SK-N-SH (cell line): ENCODE data around the gene PROK2. TPM values are rescaled to one million over a fixed set of nuclear protein-coding genes. Genes with fewer than 3 reads are reported as not detected.

Experiments
- CTCF ChIA-PET: fragments of 300-600, 350-600 bp; formaldehyde crosslinking; extraction: SDS; loops from one replicate; lab custom pipeline; 2021; lab: Yijun Ruan, JAX
- POLR2A ChIA-PET: fragments of 350-600 bp; sonication (Branson Sonifier 250); formaldehyde crosslinking; extraction: SDS; loops from one replicate; lab custom pipeline; 2020; ENCODE audit warnings: antibody characterized with exemption, inconsistent platforms; lab: Yijun Ruan, JAX
- DNase-seq: peaks from one replicate; pipeline ENCODE4 v3.0.0; 2012
- H2AFZ ChIP-seq: fragments of 200-600 bp; sonication (generic); 2 replicates; pipeline ENCODE4 v1.8.1; 2016; ENCODE audit warnings: antibody characterized with exemption, mild to moderate bottlenecking, low read depth
- H3F3A ChIP-seq: fragments of 200-600 bp; sonication (generic); replicated peaks from 2 replicates; pipeline ENCODE3; 2016; ENCODE audit warnings: antibody characterized with exemption, mild to moderate bottlenecking; ENCODE audit not compliant: insufficient read depth
- H3K27ac ChIP-seq, 2 experiments: fragments of 200-500 bp in 1 of 2; fragments of 200-600 bp in 1 of 2; sonication (Bioruptor generic) in 1 of 2; sonication (generic), shearing (Covaris generic) in 1 of 2; 2 replicates each; pipeline versions ENCODE4 v1.5.1 to v1.6.1; 2014 to 2016; ENCODE audit warnings: low read depth in 2 of 2, inconsistent platforms in 1 of 2, low read length in 1 of 2, mild to moderate bottlenecking in 1 of 2, mixed read lengths in 1 of 2
- H3K27me3 ChIP-seq: fragments of 200-600 bp; sonication (generic), shearing (Covaris generic); 2 replicates; pipeline ENCODE4 v1.6.1; 2016; ENCODE audit warnings: mixed run types; ENCODE audit not compliant: insufficient read depth
- H3K36me3 ChIP-seq, 2 experiments: fragments of 200-500 bp in 1 of 2; fragments of 200-600 bp in 1 of 2; sonication (Bioruptor generic) in 1 of 2; sonication (generic) in 1 of 2; replicated peaks in 1 of 2; 2 replicates each; pipeline versions ENCODE3 to v1.5.1; 2014 to 2016; ENCODE audit warnings: low read length in 1 of 2, mild to moderate bottlenecking in 1 of 2; ENCODE audit not compliant: insufficient read depth in 2 of 2, control insufficient read depth in 1 of 2
- H3K4me1 ChIP-seq, 2 experiments: fragments of 200-500 bp in 1 of 2; fragments of 200-600 bp in 1 of 2; sonication (Bioruptor generic) in 1 of 2; sonication (generic), shearing (Covaris generic) in 1 of 2; 2 replicates each; pipeline versions ENCODE4 v1.5.1 to v1.6.1; 2014 to 2016; ENCODE audit warnings: low read depth in 1 of 2, low read length in 1 of 2, mixed run types in 1 of 2; ENCODE audit not compliant: insufficient read depth in 2 of 2, control insufficient read depth in 1 of 2
- H3K4me2 ChIP-seq: fragments of 200-600 bp; sonication (generic), shearing (Covaris generic); 2 replicates; pipeline ENCODE4 v1.6.1; 2017; ENCODE audit warnings: mixed run types
- H3K4me3 ChIP-seq, 2 experiments: fragments of 200-500 bp in 1 of 2; fragments of 200-600 bp in 1 of 2; sonication (Bioruptor generic) in 1 of 2; sonication (generic), shearing (Covaris generic) in 1 of 2; 2 replicates each; pipeline versions ENCODE4 v1.5.1 to v1.8.1; 2014 to 2016; ENCODE audit warnings: low read depth in 2 of 2, inconsistent platforms in 1 of 2, low read length in 1 of 2, mild to moderate bottlenecking in 1 of 2, mixed read lengths in 1 of 2, moderate library complexity in 1 of 2
- H3K79me2 ChIP-seq: fragments of 200-600 bp; sonication (generic); 2 replicates; pipeline ENCODE4 v1.8.1; 2017; ENCODE audit warnings: mild to moderate bottlenecking; ENCODE audit not compliant: insufficient read depth
- H3K9ac ChIP-seq: fragments of 200-600 bp; sonication (generic); 2 replicates; pipeline ENCODE4 v1.6.1; 2017; ENCODE audit warnings: mixed run types
- H3K9me2 ChIP-seq: fragments of 200-600 bp; sonication (generic); 2 replicates; pipeline ENCODE4 v1.6.1; 2017; ENCODE audit warnings: mixed run types
- H3K9me3 ChIP-seq: fragments of 200-600 bp; sonication (generic); 2 replicates; pipeline ENCODE4 v1.6.1; 2017; ENCODE audit warnings: mixed run types, mild to moderate bottlenecking, moderate library complexity
- H4K20me1 ChIP-seq: fragments of 200-600 bp; sonication (generic); 2 replicates; pipeline ENCODE4 v1.6.1; 2017; ENCODE audit warnings: mild to moderate bottlenecking, mixed run types; ENCODE audit not compliant: insufficient read depth
- FOXJ3 ChIP-seq: sonication (generic); formaldehyde crosslinking; IDR thresholded peaks from 2 replicates; pipeline ENCODE4 v1.5.1; 2020; ENCODE audit warnings: mild to moderate bottlenecking, missing genetic modification reagents
- FOXM1 ChIP-seq: IDR thresholded peaks from 2 replicates; pipeline ENCODE4 v1.4.0; 2012; ENCODE audit warnings: low read depth, mild to moderate bottlenecking
- GABPA ChIP-seq: IDR thresholded peaks from 2 replicates; pipeline ENCODE4 v1.4.0; 2012; ENCODE audit warnings: low read depth, mild to moderate bottlenecking
- GATA2 ChIP-seq: sonication (generic); formaldehyde crosslinking; IDR thresholded peaks from 2 replicates; pipeline ENCODE4 v1.5.0; 2020; ENCODE audit warnings: mild to moderate bottlenecking, missing genetic modification reagents
- JUND ChIP-seq: IDR thresholded peaks from 2 replicates; pipeline ENCODE4 v1.4.0; 2012
- MEF2A ChIP-seq: IDR thresholded peaks from 2 replicates; pipeline ENCODE4 v1.4.0; 2012; ENCODE audit warnings: low read depth, borderline replicate concordance
- MXI1 ChIP-seq: IDR thresholded peaks from 2 replicates; pipeline ENCODE4 v1.6.1; 2012; ENCODE audit warnings: mild to moderate bottlenecking, low read depth, low read length, improper control_type of control experiment
- NFIC ChIP-seq: IDR thresholded peaks from 2 replicates; pipeline ENCODE4 v1.4.0; 2012; ENCODE audit warnings: borderline replicate concordance
- NRF1 ChIP-seq: IDR thresholded peaks from 2 replicates; pipeline ENCODE4 v1.6.1; 2012; ENCODE audit warnings: low read depth, mild to moderate bottlenecking, low read length
- RAD21 ChIP-seq: IDR thresholded peaks from 2 replicates; pipeline ENCODE4 v1.6.1; 2012; ENCODE audit warnings: mild to moderate bottlenecking, low read length
- RCOR1 ChIP-seq: fragments of 150-350 bp; IDR thresholded peaks from 2 replicates; pipeline ENCODE4 v1.6.1; 2017; ENCODE audit warnings: antibody characterized with exemption, low read length
- RXRA ChIP-seq: IDR thresholded peaks from 2 replicates; pipeline ENCODE4 v1.4.0; 2012; ENCODE audit warnings: low read depth, mild to moderate bottlenecking, borderline replicate concordance
- TCF12 ChIP-seq: IDR thresholded peaks from 2 replicates; pipeline ENCODE4 v1.4.0; 2012
- TEAD4 ChIP-seq: IDR thresholded peaks from 2 replicates; pipeline ENCODE4 v1.4.0; 2012; ENCODE audit warnings: mild to moderate bottlenecking, borderline replicate concordance; ENCODE audit not compliant: insufficient read depth
- YY1 ChIP-seq: IDR thresholded peaks from 2 replicates; pipeline ENCODE4 v1.4.0; 2012; ENCODE audit warnings: low read depth, mild to moderate bottlenecking
- ZBTB33 ChIP-seq: IDR thresholded peaks from 2 replicates; pipeline ENCODE4 v1.4.0; 2012; ENCODE audit warnings: low read depth, borderline replicate concordance
- WGBS: methylation state at CpG from one replicate; pipeline ENCODE4 v1.1.6; 2017; ENCODE audit warnings: low lambda C conversion rate; 5-methylcytosine and 5-hydroxymethylcytosine counted together
- polyA plus RNA-seq, 3 experiments: library from polyadenylated mRNA; depleted of rRNA; stranded (reverse); fragments of >200 nt; gene quantifications; 2 replicates each; pipeline ENCODE4 v1.2.3, GENCODE V29; 2012
- TF ChIP-seq, protein P1 (sequence below): fragments of 150-350 bp; IDR thresholded peaks from 2 replicates; pipeline ENCODE4 v1.6.1; 2017; ENCODE audit warnings: antibody characterized with exemption, low read length, low read depth, borderline replicate concordance
- TF ChIP-seq, protein P2 (sequence below): IDR thresholded peaks from 2 replicates; pipeline ENCODE4 v1.4.0; 2012; ENCODE audit warnings: low read depth, borderline replicate concordance

The PROK2 gene
- polyA plus RNA-seq, 1 of the 3 experiments (the other 2 are of a cell fraction): not detected

DNA sequence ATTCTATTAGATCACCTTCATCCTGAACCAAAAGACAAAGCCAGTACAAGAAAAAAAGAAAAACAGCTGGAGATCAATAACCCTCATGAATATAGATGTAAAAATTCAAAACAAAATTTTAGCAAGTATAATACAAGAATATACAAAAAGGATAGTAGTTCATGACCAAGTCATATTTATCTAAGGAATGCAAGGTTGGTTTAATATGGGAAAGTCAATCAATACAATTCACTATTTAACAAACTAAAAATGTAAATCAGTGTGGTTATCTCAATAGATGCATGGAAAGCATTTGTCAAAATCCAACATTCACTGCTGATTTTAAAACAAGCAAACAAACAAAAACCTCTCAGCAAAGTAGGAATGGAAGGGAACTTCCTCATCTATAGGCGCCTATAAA, 42.3 kb downstream of the PROK2 start:
- Histone ChIP-seq H3K9ac (no peak overlapping the region), H3K27ac (no peak overlapping the region), H3K79me2 (no peaks in the 10 kb centered on the region), H3K9me3 (peaks cover 9% of the 10 kb centered on the region), H3K4me3 (no peak overlapping the region), H4K20me1 (no peaks in the 10 kb centered on the region), H3F3A (no peaks in the 10 kb centered on the region), H3K4me1 (no peaks in the 10 kb centered on the region), H2AFZ (no peak overlapping the region), H3K27me3 (no peaks in the 10 kb centered on the region), H3K9me2 (no peaks in the 10 kb centered on the region), H3K4me2 (no peak overlapping the region), H3K36me3 (no peaks in the 10 kb centered on the region)
- WGBS: 66% methylated on average over 1 of the region's 1 CpG
- ChIA-PET CTCF (no interaction called here), POLR2A (no interaction called here)
- DNase-seq: no peak
- TF ChIP-seq GATA2 (CRISPR knock-in tag): no peak

DNA sequence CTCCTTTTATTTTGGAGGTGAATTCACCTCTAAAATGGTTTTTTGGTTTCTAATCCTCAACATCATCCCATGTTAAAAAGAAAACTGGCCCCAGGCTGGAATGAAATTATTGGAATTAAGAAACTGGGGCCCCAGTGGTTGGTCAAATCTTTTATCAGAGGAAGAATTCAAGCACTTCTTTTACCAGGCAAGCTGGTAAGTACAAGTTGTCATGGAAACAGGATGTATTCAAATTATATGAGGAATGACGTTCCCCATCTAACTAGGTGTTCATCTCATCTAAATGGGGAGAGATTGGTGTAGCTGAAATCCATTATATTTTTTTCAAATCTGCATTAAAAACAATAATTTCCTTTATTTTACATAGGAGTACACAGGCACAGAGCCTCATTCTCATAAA, 50.1 kb downstream of the PROK2 start:
- CTCF ChIA-PET: interaction anchor here (0.8 kb wide), 1 partner anchor 10 kb away, joined by 3 read pairs; no protein-coding TSS in a partner anchor
- Histone ChIP-seq H2AFZ (no peak overlapping the region), H3F3A (no peaks in the 10 kb centered on the region), H3K4me1 (peaks cover 0 to 2% of the 10 kb centered on the region in 2 experiments; a peak in 1 of 4 replicates), H3K4me3 (no peak overlapping the region), H3K9me3 (no peaks in the 10 kb centered on the region), H3K9ac (no peak overlapping the region), H3K79me2 (no peaks in the 10 kb centered on the region), H3K36me3 (no peaks in the 10 kb centered on the region), H4K20me1 (no peaks in the 10 kb centered on the region), H3K4me2 (no peak overlapping the region), H3K27me3 (no peaks in the 10 kb centered on the region), H3K27ac (no peak overlapping the region), H3K9me2 (no peaks in the 10 kb centered on the region)
- POLR2A ChIA-PET: no interaction called here
- TF ChIP-seq, protein P1, sequence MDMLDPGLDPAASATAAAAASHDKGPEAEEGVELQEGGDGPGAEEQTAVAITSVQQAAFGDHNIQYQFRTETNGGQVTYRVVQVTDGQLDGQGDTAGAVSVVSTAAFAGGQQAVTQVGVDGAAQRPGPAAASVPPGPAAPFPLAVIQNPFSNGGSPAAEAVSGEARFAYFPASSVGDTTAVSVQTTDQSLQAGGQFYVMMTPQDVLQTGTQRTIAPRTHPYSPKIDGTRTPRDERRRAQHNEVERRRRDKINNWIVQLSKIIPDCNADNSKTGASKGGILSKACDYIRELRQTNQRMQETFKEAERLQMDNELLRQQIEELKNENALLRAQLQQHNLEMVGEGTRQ: no peak
- TF ChIP-seq TCF12: no peak
- TF ChIP-seq RCOR1: no peak
- no peak for TF ChIP-seq YY1
- TF ChIP-seq, protein P2, sequence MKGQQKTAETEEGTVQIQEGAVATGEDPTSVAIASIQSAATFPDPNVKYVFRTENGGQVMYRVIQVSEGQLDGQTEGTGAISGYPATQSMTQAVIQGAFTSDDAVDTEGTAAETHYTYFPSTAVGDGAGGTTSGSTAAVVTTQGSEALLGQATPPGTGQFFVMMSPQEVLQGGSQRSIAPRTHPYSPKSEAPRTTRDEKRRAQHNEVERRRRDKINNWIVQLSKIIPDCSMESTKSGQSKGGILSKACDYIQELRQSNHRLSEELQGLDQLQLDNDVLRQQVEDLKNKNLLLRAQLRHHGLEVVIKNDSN: no peak
- no peak for TF ChIP-seq GATA2 (CRISPR knock-in tag)
- TF ChIP-seq MEF2A: no peak
- TF ChIP-seq NRF1: no peak
- TF ChIP-seq JUND: no peak
- no peak for TF ChIP-seq RAD21
- no peak for TF ChIP-seq FOXJ3
- no peak for TF ChIP-seq NFIC
- no peak for TF ChIP-seq TEAD4
- no peak for TF ChIP-seq FOXM1
- TF ChIP-seq RXRA: no peak
- no peak for TF ChIP-seq GABPA
- no peak for TF ChIP-seq MXI1
- TF ChIP-seq ZBTB33: no peak
- 34% methylated on average over 1 of the region's 1 CpG for WGBS
- DNase-seq: no peak
